HG03520 (cell line): Measurements from ENCODE around the gene FBN2.
A peak's percentile ranks its signal among the peaks of the same experiment; 100 is the strongest.
"Not testable (repeated sequence)": the region's sequence is repeated elsewhere in the genome, so short reads cannot be mapped to it uniquely, and the experiment has no call there.

Experiments used
- ATAC-seq: cut with Tn5 transposase; IDR thresholded peaks from one replicate; pipeline ENCODE4 v1.9.1; 2021; ENCODE audit warnings: mild to moderate bottlenecking, moderate library complexity; ENCODE audit not compliant: unreplicated experiment

FBN2 gene

DNA sequence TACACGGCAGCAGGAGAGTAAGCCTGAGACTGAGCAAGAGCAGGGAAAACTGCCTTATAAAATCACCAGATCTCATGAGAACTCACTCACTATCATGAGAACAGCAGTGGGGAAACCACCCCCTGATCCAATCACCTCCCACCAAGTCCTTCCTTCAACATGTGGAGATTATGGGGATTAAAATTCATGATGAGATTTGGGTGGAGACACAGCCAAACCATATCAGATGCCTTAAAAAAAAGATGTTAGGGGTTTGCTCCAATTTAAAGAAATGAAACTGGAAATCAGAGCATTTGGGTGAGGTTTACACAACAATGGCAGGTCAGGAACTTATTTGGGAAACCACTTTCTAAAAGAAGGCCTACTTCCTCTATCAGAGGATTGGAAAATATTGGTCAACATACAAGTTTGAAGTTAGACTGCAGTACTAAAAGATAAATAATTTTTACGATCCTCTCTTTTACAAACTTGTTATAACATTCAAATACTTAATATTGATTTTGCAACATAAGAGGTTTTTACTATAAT, 105.1 kb downstream of the FBN2 start:
- no peak for ATAC-seq

DNA sequence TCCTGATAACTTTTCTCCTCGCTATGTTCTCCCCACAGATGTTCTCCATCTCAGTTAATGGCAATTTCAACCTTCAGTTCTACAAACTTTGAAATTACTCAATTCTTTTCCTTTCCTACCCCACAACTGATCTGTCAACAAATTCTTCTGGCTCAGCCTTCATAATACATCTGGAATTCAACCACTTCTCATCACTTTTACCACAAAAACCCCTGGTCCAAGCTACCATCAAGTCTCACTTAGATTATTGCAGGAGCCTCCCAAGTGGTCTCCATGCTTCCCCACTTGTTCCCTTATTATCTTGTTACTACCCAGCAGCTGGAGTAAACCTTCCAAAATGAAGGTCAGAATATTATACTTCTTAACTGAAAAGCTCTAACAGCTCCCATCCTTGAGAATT, 110.1 kb downstream of the FBN2 start:
- no peak for ATAC-seq

DNA sequence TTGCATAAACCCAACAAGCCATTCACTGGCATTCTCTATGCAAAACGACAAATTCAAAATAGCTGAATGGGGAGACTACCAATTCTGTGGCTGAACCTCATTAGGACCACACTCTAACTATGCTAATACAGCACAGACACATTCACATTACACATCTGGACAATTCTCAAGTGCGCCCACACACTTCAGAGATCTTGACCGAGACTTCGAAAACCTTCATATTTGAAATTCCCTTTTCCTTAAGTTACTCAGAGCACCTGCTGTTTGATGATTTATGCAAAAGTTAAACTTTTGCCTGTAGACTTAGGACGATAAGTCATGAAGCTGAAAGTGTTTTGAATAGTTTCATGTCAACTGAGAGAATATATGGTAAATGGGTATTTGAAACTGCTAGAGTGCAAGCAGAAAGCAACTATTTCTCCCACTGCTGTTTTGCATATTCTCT, 111.9 kb downstream of the FBN2 start:
- peak; percentile 95 for ATAC-seq

DNA sequence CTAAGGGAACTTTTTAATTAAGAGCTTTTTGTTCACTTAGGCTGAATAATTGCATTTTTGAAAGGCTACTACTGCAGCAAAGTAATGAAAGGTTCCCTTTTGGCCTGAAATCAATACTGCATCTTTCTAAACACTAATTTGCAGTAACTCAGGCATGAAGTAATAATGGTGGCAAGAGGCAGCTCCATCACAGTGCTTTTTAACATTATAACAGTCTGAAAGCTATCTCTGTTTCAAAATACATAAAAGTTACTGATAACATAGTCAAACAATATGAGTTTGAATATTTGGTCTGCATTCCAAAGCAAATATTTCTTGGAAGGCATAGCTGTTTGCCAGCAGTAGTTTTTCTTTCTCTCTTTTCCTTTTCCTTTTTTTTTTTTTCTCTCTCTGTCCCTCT, 113.4 kb downstream of the FBN2 start:
- ATAC-seq, result no peak

- ATAC-seq, result no peak
These were observed 115.4 kb downstream of the FBN2 start for GRCh38 chr5:128422612-128423011.

DNA sequence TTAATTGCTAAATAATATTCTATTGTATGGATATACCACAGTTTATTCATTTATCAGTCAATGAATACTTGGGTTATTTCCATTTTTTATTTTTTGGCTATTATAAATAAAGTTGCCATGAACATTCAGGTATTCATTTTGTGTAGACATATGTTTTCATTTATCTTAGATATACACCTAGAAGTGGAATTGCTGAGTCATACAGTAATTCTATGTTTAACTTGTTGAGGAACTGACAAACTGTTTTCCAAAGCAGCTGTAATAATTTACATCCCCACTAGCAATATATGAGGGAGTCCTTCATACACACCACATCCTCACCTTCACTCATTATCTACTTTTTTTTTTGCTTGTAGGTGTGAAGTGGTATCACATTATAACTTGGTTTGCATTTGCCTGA, 123.6 kb downstream of the FBN2 start:
- no peak for ATAC-seq

- no peak for ATAC-seq
These were observed 124.7 kb downstream of the FBN2 start for GRCh38 chr5:128413356-128413755.

DNA sequence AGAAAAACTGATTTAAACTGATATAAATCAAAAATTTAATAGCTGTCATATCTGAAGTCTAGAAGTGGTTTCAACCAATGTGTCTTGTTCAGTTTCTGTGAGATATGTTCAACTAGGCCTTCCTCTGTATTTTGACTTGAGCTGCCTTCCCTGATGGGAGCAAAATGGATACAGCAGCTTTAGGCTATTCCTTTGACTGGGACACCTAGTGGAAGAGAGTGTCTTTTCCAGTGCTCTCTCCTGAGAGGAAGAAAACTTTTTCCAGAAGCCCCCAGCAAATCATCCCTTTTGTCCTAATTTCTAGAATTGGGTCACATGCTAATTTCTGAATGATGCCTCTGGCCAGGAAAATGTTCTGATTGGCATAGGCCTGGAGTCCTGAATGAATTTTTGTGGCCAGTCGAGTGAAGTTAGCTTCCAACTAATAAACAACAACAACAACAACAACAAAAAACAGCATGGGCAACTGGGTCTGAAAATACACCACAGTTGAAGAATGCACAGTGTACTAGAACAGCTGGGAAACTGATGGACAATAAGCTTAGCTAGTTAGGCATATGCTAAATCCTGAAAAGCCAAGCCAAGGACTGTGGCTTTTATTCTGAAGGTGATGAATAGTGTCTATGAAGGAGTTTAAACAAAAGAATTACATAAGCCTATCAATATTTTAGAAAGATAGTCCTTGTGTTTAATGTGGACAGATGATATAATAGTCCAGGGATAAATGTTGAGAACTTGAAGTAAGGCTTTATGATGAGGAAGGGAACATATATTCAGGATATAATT, 125.7 kb downstream of the FBN2 start:
- ATAC-seq, result no peak

DNA sequence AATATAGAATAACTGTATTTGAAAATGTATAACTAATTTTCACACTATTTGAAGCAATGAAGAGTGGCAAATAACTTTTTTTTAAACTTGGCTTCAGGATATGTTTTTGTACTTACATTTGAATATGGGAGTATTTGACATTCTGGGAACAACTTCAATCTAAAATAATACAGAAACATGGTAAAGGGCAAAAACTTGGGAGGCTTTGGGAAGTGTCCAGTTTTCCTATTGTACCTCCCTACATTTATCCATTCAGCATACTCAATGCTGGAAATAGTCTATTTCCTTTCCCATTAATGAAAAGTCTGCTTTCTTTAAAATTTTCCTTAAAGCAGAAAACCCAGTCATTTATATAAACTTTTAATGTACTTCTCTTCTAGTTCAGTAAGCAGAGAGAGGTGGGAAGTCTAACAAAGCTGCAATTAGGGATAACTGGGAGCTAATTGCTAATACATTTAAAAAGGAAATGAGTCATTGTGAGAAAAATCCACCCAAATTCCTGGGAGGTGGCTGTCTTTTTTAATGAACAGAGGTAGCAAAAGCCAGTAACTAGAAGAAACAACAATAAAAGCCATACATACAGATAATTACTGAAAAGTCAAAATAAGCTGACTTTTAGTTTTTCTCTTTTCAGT, 128.8 kb downstream of the FBN2 start:
- ATAC-seq, result no peak

GRCh38 chr5:128408622-128409021, 129.4 kb downstream of the FBN2 start:
- no peak for ATAC-seq

- ATAC-seq, result no peak
These were observed 130.1 kb downstream of the FBN2 start for GRCh38 chr5:128407944-128408343.

DNA sequence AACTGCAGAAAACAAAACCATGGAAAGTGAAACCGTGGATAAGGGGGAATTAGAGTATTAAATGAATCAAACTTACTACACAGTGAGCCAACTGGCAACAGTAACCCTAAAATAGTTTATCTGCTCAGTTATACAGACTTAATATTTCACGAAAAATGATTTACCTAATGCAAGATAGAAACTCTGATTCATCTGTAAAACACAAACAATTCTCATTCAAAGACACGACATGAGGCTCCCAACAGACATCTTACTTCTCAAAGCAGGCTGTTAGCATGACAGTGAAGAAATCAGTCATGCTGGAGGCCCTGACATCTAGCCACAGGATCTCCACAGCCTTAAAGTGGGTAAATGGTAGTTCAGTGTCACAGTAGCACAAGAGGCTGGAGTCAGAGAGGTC, 131.2 kb downstream of the FBN2 start:
- ATAC-seq, result no peak

DNA sequence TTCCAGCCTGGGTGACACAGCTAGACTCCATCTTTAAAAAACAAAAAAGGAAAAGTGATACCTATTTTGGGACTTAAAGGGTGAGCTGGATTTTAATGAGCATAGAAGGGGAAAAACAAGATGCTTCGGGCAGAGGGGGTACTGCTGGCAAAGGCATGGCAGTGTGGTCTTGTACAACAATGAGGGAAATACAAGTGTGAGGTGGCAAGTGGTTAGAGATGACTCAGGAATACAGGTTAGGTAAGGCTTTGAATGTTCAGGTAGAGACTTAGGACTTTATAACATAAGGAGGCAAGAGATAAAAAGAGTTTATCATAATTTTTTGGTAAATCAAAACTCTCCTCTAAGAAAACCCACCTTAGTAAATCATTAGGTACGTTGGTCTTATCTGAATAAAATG, 132.9 kb downstream of the FBN2 start:
- no peak for ATAC-seq

DNA sequence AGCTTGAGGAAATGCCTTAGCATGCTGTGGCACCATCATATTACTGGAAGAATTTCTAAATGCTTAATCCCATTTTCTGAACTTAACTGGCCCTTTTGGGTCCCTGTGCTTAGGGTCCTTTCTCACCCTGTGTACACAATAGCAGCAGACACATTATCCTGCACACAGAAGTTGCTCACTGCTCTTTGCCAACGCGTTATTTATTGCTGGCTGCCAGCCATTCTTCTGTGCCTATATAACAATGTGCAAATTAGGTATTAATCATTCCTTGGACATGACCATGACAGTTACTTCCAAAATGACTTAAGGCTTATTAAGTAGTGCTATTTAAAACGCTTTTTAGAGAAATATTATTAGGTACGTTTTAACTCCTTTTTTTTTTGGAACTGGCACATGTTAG, 134.7 kb downstream of the FBN2 start:
- no peak for ATAC-seq

DNA sequence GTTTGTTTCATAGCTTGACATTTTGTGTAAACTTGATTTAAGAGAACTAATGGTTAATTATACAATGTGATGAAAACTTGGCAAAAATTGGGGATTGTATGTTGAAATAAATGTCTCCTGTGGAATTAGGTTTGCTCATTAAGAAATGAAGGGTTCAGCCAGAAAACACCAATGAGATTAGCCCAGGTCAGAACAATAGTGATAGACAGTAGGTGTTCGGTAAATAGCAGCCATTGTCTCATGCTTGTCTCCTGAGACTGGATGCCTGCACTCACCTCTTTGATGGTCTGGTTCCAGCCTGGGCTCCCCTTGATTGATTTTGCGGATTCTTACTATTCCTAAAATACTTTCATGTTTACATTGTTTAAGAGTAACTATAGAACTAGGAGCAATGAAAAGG, 135.5 kb downstream of the FBN2 start:
- ATAC-seq, result no peak

GRCh38 chr5:128400766-128401165, 137.3 kb downstream of the FBN2 start:
- ATAC-seq, result not testable (repeated sequence)

GRCh38 chr5:128399111-128399510, 138.9 kb downstream of the FBN2 start:
- ATAC-seq, result no peak

DNA sequence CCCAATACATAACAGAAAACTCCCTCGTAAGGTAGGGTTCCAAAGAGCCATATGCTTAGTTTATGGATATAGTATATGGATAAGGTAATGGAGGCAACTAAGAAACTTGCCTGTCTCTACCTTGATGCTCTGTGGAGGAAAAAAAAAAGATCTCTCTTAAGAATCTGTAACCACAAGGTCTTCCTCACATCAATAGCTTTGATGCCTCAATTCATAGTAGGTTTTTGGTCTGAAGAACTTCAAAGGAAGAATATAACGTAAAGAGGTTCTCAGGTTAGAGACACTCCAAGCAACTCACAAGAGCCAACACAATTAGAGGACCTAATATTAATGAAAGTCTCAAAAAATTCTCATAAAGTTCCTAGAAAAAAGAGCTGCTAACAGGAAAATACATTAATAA, 140.2 kb downstream of the FBN2 start:
- ATAC-seq, result no peak

GRCh38 chr5:128395073-128395472, 143.0 kb downstream of the FBN2 start:
- no peak for ATAC-seq

DNA sequence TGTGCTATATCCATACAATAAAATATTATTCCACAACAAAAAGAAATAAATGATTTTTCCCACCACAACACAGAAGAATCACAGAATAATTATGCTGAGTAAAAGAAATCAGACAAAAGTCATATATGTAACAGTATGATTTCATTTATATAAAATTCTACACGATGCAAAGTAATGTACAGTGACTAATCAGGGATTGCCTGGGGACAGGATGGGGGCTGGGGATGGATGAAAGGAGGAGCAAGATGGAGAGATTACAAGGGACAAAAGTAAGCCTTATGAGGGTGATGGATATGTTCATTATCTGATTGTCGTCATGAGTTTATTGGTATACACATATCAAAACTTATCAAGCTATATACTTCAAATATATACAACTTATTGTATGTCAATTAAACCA, 154.0 kb downstream of the FBN2 start:
- ATAC-seq, result no peak

DNA sequence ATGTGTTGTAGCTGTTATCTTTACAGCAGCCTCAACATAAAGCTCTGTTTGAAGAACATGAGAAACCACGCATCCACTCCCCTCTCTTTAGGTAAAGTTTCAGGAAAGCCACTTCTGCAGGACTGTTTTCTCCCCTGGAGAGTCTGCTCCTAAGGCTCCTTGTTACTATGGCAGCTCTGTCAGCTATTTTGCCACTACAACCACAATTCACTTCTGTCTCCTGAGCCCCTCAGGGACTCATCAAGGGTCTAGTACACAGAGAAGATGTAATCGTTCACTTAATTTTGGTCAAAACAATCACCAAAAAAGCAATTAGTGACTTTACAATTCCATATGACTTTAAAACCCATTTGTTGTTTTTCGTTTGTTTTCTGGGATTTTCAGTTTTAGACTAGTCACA, 157.7 kb downstream of the FBN2 start:
- no peak for ATAC-seq

DNA sequence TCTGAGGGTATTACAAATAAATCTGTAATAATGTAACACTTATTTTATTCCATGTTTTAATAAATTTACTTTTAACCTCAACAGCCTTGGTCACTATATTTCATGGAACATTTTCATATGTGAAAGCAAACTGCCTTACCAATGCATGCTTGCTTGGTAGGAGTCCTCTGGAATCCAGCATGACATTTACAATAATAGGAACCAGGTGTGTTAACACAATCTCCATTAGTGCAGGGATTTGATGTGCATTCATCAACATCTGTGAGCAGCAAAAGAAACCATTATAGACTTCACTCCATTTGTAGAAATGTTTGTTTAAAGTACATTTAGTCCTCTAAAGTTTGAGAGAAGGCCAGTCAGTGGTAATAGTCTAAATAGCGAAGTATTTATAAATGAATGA, 159.4 kb downstream of the FBN2 start:
- ATAC-seq, result no peak
